Esophagus squamous epithelium (tissue), 5 donors: ENCODE results near the gene NXNL2. TPM values are rescaled to one million over a fixed set of nuclear protein-coding genes. Genes with fewer than 3 reads are reported as not detected.
A peak's percentile ranks its signal among the peaks of the same experiment; 100 is the strongest.

ENCODE experiments used
- DNase-seq: peaks from one replicate; lab custom pipeline; 2025; lab: John Stamatoyannopoulos, UW
- H3K27ac ChIP-seq, 4 donors: fragments of 200-600 bp; sonication (generic); one replicate each; pipeline ENCODE4 v1.5.1; 2016 to 2019; ENCODE audit warnings: mild to moderate bottlenecking in 1 of 4
- H3K27me3 ChIP-seq, 4 donors: fragments of 200-600 bp; sonication (generic); 1 replicate in 3 of 4; 2 replicates in 1 of 4; pipeline versions ENCODE4 v1.5.1 to v1.6.0; 2017 to 2021; ENCODE audit warnings: antibody characterized with exemption in 1 of 4
- H3K36me3 ChIP-seq, 3 donors: fragments of 200-600 bp; sonication (generic); one replicate each; pipeline ENCODE4 v1.5.1; 2016 to 2019
- H3K4me1 ChIP-seq, 3 donors: fragments of 200-600 bp; sonication (generic); one replicate each; pipeline ENCODE4 v1.5.1; 2017 to 2019
- H3K4me3 ChIP-seq, 4 donors: fragments of 200-600 bp; sonication (generic); 1 replicate in 3 of 4; 2 replicates in 1 of 4; pipeline ENCODE4 v1.5.1; 2016 to 2019; ENCODE audit warnings: mild to moderate bottlenecking in 2 of 4, moderate library complexity in 1 of 4
- H3K9me3 ChIP-seq, 3 donors: fragments of 200-600 bp; sonication (generic); one replicate each; pipeline ENCODE4 v1.5.1; 2016 to 2019
- POLR2A ChIP-seq, 4 donors: fragments of 450-650 bp; IDR thresholded peaks; one replicate each; pipeline ENCODE4 v1.6.1; 2017; ENCODE audit warnings: antibody characterized with exemption in 4 of 4, mild to moderate bottlenecking in 4 of 4, moderate library complexity in 3 of 4
- WGBS, 2 donors: methylation state at CpG; one replicate each; pipeline ENCODE4 v1.1.5; 2018; 5-methylcytosine and 5-hydroxymethylcytosine counted together
- intact Hi-C: fragments of 100-400 bp; cut with DNase I; formaldehyde crosslinking; loops from one replicate; pipeline ENCODE4 v1.15.0; 2022
- total RNA-seq, 4 donors: library from RNA; depleted of rRNA; stranded (reverse); fragments of >200 nt; gene quantifications; one replicate each; pipeline ENCODE4 v1.1.0, GENCODE V29; 2016
- TF ChIP-seq, protein P1 (sequence below), 6 experiments: fragments of 450-650 bp in 4 of 6; fragments of 200-600 bp in 2 of 6; sonication (generic) in 2 of 6; IDR thresholded peaks; one replicate each; pipeline ENCODE4 v1.5.1; 2016 to 2019; ENCODE audit warnings: antibody characterized with exemption in 6 of 6, mild to moderate bottlenecking in 4 of 6, moderate library complexity in 4 of 6
- donor health status: DM: yes; HTN: yes; CAD: no.

Gene NXNL2
- total RNA-seq, 4 donors from 2014 or later = 0.76 TPM; not detected in 3

DNA sequence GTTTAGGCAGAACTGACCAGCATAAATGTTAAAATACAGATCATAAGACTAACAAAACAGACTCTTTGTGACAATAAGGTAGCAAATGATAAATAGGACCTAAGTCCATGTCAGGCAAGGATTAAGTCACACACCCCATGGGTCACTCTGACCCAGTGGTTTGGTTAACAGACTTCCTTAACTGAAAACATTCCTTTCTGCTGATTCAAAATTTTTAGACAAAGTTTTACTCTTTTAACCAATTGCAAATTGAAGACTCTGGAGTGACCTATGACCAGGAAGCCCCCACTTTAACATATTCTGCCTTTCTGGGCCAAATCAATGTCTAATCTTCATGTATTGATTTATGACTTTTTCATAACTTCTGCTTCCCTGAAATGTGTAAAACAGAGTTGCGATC lies 4.9 kb upstream of the NXNL2 start:
- TF ChIP-seq POLR2A (IDR thresholded peaks at IDR 0.05) = no peak
- TF ChIP-seq, protein P1, sequence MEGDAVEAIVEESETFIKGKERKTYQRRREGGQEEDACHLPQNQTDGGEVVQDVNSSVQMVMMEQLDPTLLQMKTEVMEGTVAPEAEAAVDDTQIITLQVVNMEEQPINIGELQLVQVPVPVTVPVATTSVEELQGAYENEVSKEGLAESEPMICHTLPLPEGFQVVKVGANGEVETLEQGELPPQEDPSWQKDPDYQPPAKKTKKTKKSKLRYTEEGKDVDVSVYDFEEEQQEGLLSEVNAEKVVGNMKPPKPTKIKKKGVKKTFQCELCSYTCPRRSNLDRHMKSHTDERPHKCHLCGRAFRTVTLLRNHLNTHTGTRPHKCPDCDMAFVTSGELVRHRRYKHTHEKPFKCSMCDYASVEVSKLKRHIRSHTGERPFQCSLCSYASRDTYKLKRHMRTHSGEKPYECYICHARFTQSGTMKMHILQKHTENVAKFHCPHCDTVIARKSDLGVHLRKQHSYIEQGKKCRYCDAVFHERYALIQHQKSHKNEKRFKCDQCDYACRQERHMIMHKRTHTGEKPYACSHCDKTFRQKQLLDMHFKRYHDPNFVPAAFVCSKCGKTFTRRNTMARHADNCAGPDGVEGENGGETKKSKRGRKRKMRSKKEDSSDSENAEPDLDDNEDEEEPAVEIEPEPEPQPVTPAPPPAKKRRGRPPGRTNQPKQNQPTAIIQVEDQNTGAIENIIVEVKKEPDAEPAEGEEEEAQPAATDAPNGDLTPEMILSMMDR (IDR thresholded peaks at IDR 0.05) = no peak
- Histone ChIP-seq H3K4me1 (peaks cover 1 to 36% (median 10%) of the 10 kb centered on the region in 3 donors), H3K27me3 (peaks cover 0 to 52% (median 0%) of the 10 kb centered on the region in 4 donors), H3K9me3 (no peaks in the 10 kb centered on the region), H3K36me3 (no peaks in the 10 kb centered on the region), H3K27ac (peak overlapping the region in 1 of 4 donors; percentile 7), H3K4me3 (no peak overlapping the region)
- no peak for DNase-seq
- intact Hi-C loops = no loop called here
- WGBS, 2 donors = 55 to 79% methylated on average over 1 of the region's 1 CpG

DNA sequence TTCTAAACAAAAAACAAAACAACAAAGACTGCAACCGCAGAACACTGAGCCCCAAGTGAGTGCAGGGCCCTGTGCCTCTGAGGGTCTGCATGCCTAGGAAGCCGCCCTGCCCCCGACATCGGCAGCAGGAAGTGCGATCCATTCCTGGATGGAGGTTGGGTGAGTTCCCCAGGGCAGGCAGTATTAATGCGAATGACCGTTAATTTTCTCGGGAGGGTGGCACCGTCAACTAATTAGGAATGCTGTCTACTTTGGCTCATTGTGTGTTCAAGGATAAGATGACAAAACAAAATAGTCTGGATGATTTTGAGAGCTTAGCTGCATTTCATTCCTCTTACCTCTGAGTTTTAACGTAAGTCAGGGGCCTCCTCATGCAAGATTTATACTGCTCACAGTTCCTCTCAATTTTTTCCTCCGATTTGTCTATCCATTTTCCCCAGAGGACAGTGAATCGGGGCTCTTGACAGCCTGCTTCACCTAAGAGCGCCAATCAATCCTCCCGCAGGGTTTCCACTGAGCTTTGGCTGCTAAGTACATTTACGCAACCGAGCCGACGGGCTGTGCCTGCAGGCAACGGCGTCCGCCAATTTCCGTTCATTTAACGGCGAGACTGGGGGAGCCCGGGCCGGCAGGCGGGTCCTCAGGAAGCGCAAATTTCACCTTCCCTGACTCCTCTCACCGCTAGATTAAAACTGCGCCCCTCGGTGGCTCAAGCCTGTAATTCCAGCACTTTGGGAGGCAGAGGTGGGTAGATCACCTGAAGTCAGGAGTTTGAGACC lies 2.9 kb upstream of the NXNL2 start:
- Histone ChIP-seq H3K36me3 (no peaks in the 10 kb centered on the region), H3K27ac (no peak overlapping the region), H3K4me3 (no peak overlapping the region), H3K27me3 (peaks cover 0 to 64% (median 0%) of the 10 kb centered on the region in 4 donors), H3K9me3 (no peaks in the 10 kb centered on the region), H3K4me1 (peaks cover 16 to 56% (median 22%) of the 10 kb centered on the region in 3 donors)
- TF ChIP-seq POLR2A (IDR thresholded peaks at IDR 0.05) = no peak
- TF ChIP-seq, protein P1 (IDR thresholded peaks at IDR 0.05) = no peak
- DNase-seq = no peak
- 43 to 54% methylated on average over 16 to 26 of the region's 31 CpGs for WGBS, 2 donors
- intact Hi-C loops = no loop called here

DNA sequence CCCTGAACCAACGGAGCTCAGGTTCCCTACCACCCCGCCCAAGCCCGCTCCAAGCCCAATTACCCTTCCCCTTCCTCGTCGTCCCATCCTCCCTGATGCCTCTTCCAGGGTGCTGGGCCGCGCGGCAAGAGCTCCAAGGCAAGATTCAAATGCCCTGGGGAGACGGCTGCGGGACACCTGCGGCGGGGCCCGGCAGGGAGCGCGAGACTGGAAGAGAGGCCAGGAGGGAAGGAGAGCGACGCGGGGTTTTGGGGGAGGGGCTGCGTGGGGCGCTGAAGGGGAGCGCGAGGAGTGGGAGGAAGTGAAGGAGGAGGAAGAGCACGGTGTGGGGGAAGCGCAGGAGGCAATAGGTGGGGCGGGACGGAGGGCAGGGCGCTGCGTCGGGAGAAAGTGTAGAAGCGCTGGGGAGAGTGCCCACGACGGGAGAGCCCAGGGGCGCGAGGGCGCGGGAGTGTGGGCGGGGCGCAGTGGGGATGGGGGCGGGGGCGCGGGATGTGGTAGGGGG lies 975 bp upstream of the NXNL2 start:
- intact Hi-C loops = no loop called here
- TF ChIP-seq, protein P1 (IDR thresholded peaks at IDR 0.05) = no peak
- TF ChIP-seq POLR2A (IDR thresholded peaks at IDR 0.05) = no peak
- H3K27me3 ChIP-seq = peaks cover 0 to 81% (median 0%) of the 10 kb centered on the region in 4 donors
- H3K27ac ChIP-seq = peak overlapping the region; percentile 45 to 91 (median 64)
- 3 to 4% methylated on average over 24 to 35 of the region's 41 CpGs for WGBS, 2 donors
- peaks cover 16 to 70% (median 22%) of the 10 kb centered on the region in 3 donors for H3K4me1 ChIP-seq
- DNase-seq = no peak
- H3K4me3 ChIP-seq = peak overlapping the region; percentile 23 to 70 (median 48)
- H3K9me3 ChIP-seq = no peaks in the 10 kb centered on the region
- no peaks in the 10 kb centered on the region for H3K36me3 ChIP-seq

DNA sequence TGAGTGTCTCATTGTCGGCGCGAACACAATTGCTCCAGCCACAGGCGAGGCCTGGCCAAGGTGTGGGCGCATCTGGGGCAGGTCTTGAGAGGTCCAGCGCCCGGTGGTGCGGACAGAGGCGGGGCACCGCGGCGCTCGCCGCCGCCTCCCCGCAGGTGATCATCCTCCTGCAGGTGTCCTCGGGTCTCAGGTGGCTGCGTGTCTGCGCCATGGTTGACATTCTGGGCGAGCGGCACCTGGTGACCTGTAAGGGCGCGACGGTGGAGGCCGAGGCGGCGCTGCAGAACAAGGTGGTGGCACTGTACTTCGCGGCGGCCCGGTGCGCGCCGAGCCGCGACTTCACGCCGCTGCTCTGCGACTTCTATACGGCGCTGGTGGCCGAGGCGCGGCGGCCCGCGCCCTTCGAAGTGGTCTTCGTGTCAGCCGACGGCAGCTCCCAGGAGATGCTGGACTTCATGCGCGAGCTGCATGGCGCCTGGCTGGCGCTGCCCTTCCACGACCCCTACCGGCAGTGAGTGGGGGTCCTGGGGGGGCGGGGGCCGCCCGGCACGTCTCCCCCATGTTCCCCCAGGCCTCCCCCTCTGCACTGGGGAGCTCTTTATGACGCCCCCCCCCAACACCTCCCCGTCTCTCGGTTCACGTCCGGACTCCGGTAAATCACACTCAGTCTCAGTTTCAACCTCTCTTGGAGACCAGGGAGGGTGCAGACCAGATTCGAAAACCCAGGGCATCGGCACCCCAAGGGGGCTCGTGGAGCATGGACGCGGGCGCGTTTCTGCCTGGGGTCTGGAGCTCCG lies 446 bp downstream of the NXNL2 start:
- H3K36me3 ChIP-seq = no peaks in the 10 kb centered on the region
- intact Hi-C loops = no loop called here
- DNase-seq = no peak
- H3K27me3 ChIP-seq = peaks cover 0 to 89% (median 0%) of the 10 kb centered on the region in 4 donors
- H3K27ac ChIP-seq = peak overlapping the region in 3 of 4 donors; percentile 5 to 91 (median 74)
- peak overlapping the region; percentile 23 to 70 (median 48) for H3K4me3 ChIP-seq
- TF ChIP-seq, protein P1 (IDR thresholded peaks at IDR 0.05) = no peak
- no peak for TF ChIP-seq POLR2A (IDR thresholded peaks at IDR 0.05)
- no peaks in the 10 kb centered on the region for H3K9me3 ChIP-seq
- H3K4me1 ChIP-seq = peaks cover 16 to 63% (median 22%) of the 10 kb centered on the region in 3 donors
- 0% methylated on average over 1 of the region's 75 CpGs; no CpG with 5 or more reads in 1 of the 2 donors for WGBS, 2 donors
